ENCODE measurements around the gene TNFAIP2.

DNA sequence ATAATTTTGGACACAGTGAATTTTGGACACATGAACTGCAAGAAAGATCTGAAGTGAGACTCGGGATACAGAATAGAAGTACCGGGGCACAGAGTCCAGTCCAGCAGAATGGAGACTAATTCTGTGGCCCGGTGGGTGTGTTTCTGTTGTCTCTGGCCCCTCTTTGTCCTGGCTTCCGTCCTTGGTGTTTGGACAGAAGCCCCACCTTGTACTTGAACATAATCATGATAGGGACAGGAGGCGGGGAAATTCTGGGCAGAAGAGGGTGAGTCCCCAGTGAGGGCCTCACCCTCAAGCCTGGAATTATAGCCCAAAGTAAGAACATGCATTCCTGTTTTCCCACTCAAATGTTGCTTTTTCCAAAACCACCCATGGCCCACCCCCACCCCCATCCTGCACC, 39.9 kb downstream of the TNFAIP2 start:
- TF ChIP-seq CTCF (IDR thresholded peaks at IDR 0.05) (no peak), POLR2A (IDR thresholded peaks at IDR 0.05) (no peak)

All from testis (tissue), 2 donors.